HG03575 (cell line): ENCODE data around the gene CRACR2A.

ENCODE experiments used
- ATAC-seq: cut with Tn5 transposase; IDR thresholded peaks from one replicate; pipeline ENCODE4 v1.9.1; 2021; ENCODE audit not compliant: unreplicated experiment, insufficient number of reproducible peaks, low FRiP score; ENCODE audit errors: extremely low read depth

CRACR2A gene

GRCh38 chr12:3727877-3728632 is 24.9 kb downstream of the CRACR2A start:
- peak; percentile 87 for ATAC-seq

- no peak for ATAC-seq
These were observed 25.6 kb downstream of the CRACR2A start for GRCh38 chr12:3727354-3727753.

- no peak for ATAC-seq
These were observed 26.5 kb downstream of the CRACR2A start for GRCh38 chr12:3726456-3726855.

- no peak for ATAC-seq
These were observed 27.4 kb downstream of the CRACR2A start for GRCh38 chr12:3725388-3726115.

DNA sequence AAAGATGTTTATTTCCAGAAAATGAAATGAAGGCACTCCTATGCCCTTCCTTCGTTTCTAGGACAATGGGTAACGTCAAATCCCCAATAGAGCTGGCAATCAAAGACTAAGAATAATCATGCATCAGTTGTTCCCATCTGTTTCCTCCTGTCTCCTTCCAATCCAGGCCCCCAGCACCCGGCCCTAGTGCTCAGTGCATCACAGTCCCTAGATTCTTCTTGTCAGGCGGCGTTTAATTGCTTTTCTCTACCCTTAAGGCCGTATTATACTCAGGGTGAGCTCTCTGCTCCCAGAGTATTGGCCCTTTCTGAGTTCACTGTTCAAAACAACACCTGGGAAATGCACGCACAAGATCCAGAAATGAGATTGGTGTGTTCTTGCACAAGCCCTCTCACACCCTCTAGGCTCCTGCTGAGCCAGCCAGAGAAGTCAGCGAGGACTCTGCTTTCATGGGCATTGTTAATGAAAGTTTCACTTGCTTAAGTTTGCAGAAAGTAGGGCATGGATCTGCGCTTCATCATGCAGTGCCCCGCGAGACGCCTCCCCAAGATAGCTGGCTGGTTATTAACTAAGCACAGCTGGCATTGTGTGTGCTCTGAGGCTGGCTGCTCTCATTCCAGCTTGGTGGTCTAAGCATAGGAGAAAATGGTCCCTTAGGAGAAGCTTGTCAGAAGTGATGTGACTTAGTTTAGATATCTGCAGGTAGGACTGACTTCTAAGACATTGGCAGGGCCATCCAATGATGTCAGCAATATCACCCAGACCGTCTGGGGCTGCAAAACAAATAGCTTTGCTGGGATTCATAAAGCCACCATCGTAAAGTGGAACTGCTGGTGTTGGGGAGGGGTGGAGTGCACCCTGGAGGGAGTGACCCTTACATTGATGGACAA is 28.7 kb downstream of the CRACR2A start:
- no peak for ATAC-seq

DNA sequence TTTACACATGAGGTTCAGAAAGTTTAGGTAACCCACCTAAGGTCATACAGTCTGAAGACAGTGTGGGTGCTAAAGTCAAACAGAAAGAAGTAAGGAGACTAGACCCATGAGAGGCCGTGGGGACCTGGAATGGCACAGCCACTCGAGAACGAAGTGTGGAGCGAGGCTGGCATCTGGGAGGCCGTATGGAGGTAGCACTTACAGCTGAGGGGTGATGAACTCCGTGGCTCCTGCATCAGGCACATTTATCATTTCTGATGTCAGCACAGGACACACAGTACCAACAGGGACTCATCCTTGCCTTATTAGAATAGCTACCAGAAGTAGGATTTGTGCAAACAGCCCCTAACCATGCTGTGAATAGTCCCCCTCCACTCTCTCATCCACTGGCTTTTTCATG is 30.5 kb downstream of the CRACR2A start:
- no peak for ATAC-seq

DNA sequence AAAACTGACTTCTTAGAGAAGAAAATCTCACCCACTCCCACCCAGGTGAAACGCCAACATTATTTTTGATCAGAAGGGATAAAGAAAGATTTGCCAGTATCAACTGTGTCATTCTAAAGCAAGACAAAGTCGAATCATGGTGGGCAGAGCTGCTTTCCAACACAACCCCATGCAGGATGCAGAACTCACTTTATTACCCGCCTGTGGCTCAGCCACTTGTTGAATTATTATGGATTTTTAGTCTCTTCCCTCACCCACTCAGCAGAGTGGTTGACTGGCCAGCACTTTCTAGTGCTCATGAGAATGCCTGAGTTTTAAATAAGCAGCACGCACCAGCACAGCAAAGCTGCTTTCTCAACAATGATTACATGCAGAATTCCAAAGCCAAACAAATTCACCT is 32.1 kb downstream of the CRACR2A start:
- ATAC-seq: no peak

DNA sequence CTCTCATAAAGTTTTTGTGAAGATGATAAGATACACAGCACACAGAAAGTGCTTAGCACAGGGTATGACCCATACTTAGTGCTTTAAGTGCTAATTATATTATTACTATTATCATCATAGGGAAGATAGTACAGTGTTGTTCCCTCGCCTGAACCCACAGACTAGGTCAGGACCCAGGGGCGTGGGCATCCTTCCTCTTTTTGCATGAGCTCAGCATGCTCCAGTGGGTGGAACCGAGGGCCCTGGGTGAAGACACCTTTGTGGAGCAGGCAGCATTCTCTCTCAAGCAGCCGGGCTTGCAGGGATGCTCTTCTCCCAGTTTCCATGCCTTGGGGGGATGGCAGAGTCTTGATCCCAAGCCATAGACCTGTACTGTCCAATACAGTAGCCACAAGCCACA is 34.8 kb downstream of the CRACR2A start:
- ATAC-seq: no peak

DNA sequence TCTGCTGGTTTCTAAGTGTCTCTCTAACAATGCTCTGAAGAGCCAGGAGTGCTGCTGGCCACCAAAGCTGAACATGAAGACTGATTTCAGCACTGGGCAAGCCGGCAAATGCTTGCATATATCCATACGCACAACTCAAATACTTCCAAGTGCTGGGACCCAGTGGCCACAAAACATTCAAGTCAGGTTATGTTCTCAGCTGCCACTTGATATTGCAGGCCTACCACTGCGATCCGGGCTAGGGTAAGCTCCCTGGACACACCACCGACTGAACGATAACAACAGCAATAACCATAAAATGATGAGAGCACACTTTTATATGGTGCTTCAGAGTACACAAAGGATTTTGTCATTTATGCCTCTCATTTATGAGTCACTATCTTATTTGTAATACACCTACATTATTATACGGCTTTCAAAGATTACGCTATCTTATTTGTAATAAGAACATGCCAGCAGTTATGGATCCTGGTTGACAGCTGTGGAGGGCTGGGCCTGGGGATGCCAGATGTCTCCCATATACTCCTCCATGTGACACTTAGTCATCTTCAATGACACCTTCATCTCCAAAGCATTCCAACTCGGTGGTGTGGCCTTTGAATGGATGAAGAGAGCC is 35.5 kb downstream of the CRACR2A start:
- ATAC-seq: no peak

DNA sequence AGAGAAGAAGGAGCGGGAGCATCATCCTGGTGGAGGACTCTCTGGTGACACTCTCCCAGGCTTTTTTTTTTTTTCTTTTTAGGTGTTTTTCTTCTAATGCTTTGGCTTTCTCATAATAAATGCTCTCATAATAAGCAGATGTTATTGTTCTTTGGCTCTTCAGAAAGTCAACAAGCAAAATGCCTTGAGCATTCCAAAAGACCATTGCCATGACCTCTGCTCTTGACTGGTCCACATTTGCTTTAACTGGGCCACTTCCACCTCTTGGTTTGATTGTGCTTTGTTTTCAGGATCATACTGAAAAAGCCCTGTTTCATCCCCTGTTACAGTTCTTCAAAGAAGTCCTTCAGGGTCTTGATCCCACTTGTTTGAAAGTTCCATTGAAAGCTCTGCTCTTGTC is 36.9 kb downstream of the CRACR2A start:
- ATAC-seq: no peak

- ATAC-seq: no peak
These were observed 39.0 kb downstream of the CRACR2A start for GRCh38 chr12:3713947-3714346.

DNA sequence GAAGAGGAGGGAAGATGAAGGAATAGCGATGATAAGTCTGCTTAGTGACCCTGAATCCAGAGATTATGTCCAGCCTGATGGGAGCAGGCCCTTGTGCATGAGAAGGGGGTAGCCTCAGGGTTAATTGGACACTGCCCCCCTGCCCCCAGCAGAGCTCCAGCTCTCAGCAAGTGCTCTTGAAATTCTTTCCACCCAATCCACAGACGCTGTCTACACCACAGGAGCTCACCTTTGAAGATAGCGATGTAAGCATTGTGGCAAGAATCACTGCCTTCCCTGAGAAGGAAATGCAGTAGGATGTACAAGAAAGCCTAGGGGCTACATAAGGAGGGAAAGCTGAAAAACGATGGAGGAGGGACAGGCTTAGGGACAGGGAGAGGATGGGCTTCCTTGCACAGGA is 39.4 kb downstream of the CRACR2A start:
- no peak for ATAC-seq

- ATAC-seq: no peak
These were observed 40.5 kb downstream of the CRACR2A start for GRCh38 chr12:3712209-3712992.

- ATAC-seq: no peak
These were observed 47.6 kb downstream of the CRACR2A start for GRCh38 chr12:3705354-3705675.

GRCh38 chr12:3704512-3705353 is 48.2 kb downstream of the CRACR2A start:
- no peak for ATAC-seq

DNA sequence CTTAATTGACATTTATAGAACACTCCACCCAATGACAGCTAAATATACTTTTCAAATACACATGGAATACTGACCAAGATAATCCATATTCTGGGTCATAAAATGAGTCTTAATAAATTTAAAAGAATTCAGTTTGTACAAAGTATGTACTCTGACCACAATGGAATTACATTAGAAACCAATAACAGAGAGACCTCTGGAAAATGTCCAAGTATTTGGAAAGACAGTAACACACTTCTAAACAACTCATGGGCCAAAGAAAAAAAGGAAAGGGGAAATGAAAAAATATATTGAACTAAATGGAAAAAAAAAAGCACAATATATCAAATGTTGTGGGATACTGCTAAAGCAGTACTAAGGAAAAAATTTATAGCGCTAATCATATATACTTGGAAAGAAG is 52.0 kb downstream of the CRACR2A start:
- no peak for ATAC-seq

DNA sequence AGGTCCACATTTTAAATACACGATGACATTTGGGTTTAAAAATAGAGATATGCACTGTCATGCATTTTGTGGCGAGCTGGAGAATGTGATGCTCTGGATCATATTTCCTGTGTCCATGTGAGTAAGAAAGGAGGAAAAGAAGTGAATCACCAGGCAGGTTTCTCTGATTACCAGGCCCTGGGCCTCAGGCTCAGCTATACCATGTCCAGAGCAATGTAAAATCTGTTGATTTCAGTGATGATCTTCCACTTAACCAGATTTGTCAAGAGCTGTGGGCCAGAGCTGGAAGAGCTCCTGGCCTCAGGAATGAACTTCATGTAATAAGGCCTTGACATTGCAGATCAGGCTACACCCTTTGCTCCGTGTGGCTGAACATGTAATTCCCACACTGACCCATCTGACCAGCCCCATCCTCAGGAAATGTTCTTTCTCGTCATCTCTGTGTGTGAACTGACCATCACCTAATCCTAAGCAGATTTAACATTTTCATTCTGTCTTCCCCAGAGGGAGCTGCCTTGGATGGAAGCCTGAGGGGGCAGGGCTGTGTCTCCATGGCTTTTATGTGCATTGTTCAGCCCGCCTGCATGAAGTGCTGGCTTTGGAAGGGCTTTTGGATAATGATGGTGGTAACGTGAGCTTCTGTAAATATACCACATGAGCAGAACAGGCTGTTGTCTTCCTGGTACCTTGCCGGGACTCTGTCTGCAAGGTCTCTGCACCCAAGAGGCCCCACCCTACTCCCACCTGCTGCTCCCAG is 54.5 kb downstream of the CRACR2A start:
- ATAC-seq: no peak
